Measurements from ENCODE around the gene FLYWCH1.

FLYWCH1 gene

DNA sequence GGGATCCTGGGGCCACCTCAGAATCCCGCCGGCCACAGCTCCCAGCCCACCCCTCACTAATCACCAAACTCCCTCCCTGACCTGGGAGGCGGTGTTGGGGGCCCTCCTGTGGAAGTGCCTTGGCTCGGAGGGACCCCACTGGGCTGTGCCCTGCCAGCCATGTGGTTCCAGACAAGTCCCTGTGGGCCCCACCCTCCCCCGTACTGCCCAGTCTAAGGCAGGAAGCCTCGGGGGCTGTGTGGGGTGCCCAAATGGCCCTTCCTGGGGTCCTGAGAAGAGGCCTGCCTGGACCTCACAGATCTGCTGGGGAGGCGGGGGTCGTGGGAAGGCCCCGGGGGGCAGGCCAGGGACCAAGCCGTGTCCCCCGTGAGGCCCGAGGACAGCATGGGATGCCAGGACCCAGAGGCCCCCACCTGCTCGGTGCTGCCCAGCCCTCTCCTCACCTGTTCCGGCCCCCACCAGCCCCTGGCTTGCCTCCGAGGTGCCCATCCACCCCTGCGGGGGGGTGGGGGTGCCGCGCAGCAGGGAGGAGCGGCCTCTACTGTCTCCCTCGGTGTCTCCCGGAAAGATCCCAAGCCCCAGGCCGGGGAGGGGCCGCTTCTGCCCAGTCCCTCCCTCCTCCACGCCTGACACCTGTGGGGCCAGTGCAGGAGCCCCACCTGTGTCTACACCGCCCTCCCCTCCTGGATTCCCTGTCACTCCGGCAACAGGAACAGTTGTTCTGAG lies 43.1 kb downstream of the FLYWCH1 start:
- no peak for DNase-seq

DNA sequence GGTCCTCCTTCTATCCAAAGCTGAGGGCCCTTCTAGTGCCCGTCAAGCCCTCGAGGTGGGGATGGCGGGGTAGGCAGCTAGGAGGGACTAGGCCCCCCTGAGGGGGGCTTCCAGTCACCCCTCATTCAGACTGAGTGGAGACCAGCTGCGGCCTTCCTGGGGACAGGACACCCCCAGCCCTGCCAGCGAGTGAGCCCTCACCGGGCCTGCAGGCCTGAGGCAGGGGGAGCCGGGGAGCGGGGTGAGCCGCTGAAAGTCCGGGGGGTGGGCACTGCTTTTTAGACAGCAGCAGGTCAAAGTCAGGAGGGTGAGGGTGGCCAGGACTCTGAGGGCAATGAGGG lies 43.7 kb downstream of the FLYWCH1 start:
- no peak for DNase-seq

DNA sequence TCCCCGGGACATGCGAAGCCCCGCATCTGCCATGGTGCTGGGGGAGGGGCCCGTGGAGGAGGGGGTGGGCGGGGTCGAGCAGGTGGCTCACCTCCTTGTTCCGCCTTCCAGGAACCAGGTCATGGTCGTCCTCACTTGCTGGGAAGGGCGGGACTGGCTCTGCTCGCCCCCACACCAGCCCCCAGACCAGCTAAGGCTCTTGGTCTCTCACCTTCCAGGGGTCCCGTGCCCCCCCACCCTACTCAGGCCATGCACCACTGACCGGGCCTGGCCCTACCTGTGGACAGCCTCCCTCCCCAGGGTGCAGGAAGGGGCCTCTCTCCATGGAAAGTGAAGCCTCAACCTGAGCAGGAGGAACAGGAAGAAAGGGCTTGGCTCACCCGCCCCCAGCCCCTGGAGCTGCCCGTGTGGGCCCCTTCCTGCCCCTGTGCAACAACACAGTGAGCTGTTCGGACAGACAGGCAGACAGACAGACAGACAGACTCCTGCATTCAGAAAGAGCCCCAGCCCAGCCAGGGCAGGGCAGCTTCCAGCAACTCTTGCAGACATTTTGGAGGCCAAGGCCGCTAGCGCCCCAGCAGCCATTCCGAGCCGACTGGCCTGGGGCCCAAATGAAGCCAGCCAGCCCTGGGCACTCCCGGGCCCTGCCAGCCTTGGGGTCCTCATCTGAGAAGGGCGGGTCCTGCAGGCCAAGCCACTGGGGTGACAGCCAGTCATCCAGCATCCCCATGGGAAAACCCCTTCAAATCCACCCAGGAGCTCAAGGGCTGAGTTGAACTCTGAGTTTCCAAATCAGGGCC lies 44.2 kb downstream of the FLYWCH1 start:
- peak in 1 of 2 donors; percentile 53 for DNase-seq

DNA sequence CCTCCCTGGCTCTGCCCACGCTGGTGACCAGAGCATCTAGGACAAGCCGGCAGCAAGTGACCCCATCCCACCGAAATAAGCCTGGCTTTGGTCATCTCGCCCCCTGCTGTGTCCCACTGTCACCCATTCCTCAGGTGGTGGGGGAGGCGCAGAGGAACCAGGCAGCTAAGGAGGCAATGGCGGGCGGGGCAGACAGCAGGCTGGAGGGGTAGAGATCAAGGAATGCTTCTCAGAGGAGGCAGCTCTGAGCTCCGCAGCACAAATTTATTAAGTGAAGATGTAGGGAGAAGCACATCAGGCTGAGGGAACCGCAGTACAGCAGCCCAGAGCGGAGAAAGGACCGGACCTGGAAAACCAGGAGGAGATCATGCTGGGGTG lies 44.8 kb downstream of the FLYWCH1 start:
- no peak for DNase-seq

DNA sequence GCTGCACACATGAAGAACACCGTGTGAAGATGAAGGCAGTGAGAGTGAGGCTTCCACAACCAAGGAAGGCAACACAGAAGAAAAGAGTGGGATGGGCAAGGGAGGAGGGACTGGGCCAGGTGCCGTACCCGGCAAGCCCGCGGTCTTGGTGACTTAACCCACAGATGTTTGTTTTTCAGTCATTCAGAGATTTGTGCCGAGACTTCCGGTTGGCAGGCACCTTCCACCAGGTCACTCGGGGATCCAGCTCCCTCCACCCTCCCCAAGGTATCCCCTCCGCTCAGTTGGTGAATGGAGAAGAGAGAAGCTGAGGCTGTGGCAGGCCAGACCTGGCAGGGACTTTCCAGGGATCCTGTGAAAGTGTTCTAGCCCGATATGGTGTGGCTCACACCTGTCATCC lies 47.5 kb downstream of the FLYWCH1 start:
- no peak for DNase-seq

DNA sequence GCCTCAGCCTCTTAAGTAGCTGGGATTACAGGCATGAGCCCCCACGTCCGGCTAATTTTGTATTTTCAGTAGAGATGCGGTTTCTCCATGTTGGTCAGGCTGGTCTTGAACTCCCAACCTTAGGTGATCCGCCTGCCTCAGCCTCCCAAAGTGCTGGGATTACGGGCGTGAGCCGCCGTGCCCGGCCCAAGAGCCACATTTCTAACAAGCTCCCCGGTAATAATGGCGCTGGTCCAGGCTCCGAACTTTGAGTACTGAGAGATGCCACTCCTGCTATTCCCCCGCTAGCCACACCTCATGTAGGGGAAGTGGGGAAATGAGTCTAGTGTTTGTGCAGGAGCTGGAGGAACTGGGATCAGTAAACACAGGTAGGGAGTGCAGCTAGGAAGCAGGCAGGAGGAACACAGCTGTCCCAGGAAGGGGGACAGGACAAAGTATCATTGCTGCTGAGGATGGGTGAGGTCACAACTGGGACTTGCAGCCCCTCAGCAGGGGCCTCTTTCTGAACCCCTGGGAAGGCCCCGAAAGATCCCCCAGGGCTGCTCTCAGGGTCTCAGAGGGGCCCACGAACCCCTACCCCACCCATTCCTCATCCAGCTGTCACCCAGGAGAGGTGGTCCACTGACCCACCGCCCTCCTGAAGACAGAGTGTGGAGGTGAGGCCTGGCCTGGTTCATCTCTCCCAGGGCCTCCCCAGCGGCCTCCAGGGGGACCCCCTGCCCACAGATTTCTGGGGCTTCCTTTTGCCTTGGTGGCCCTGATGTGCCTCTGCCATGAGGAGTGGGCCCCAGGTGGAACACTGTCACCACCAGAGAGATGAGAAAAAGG lies 48.7 kb downstream of the FLYWCH1 start:
- no peak for DNase-seq

DNA sequence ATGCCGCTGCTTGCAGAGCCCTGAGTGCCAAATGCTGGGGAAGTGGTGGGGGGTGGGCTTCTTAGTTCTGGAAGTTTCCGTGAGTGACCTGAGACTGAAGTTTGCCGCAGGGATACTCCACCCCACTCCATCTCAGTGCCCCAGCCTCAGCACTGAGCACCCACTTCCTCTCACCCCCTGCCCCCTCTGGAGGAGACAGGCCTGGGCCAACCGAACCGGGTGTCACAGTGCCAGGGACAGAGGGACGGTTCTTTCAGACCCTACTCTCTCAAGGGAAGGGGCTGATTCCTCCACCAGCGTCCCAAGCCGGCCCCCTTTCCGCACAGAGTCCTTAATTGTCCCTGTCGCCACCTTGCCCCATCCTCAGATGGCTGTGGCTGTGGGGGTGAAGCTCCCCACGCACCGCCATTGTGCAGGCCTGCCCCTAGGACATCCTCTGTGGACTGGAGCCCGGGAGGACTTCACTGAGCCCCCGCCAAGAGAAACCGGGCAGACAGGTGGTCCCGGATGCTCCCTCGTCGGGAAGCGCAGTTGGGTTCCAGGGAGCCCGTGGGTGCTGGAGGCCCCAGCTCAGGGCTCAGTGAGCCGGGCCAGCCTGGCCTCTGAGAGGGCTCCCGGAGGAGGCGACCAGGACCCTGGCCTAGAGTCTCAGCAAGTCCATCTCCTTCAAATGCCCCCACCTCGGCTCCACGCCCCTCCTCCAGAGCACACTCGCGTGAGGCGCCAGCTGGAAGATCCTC lies 50.8 kb downstream of the FLYWCH1 start:
- DNase-seq, result no peak

DNA sequence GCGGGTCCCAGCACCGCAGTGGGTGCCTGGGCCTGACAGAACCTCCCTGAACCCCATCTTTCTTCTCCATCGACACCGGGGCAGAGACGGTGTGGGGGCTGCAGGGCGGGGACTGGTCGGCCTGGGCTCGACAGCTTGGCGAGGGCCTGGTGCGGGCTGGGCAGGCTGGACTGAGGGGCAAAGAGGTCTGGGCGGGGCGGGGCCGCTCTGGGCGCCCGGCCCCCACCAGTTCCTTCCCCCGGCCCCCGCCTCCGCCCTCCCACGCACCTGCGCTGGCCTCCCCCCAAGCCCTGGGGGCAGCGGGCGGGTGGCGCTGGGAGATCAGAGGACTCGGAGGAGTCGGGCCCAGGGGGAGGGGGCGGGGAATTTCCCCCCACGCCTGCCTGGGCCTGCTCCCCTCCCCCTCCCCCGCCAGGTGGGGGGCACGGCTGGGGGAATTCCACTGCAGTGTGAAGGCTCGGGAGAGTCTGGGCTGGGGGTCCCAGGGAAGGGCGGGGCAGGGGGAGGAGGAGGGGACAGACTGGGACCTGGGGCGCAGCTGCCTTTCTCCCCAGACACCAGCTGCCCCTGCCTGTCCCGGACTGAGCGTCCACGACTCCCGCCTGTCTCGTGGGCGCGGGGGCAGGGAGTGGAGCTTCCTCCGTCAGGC lies 51.5 kb downstream of the FLYWCH1 start:
- DNase-seq, result peak in 1 of 2 donors; percentile 10

DNA sequence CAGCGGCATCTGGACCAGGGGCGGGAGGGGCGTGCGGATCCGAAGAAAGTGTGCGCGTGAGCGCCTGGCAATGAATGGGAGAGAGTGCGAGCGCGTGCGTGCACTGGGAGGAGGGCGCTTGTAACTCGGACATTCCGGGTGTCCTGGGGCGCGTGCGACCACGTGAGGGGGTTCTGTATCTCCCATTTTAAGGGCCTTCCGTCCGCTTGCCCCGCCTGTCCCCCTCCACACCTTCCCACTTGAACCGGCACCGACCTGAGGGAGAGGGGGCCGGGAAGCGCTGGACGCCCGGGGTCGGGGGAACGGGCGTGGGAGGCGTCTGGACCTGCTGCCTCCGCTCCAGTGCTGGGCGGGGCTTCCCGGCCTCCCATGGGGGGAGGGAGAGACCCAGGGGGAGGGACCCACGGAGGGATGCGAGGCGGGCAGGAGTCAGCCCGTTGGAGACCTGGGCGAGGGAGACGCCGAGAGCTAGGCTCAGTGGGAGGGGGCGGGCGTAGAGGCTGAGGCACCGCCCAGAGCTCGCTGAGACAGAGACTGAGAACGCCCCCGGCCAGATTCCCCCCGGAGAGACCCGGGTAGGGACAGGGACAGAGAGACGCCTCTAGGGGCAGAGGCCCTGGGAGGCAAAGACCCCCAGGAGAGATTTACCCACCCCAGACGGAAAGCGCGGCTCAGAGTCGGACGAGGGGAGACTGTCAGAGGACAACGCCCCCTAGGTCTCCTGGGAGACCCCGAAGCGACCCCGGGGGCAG lies 52.2 kb downstream of the FLYWCH1 start, which contains the start of gene KREMEN2:
Gene KREMEN2 (plus strand): TSS at position 553 of the 752 bp plus-strand sequence. CDS start 246 bp downstream, outside the sequence.
- DNase-seq, result peak in 1 of 2 donors; percentile 50

DNA sequence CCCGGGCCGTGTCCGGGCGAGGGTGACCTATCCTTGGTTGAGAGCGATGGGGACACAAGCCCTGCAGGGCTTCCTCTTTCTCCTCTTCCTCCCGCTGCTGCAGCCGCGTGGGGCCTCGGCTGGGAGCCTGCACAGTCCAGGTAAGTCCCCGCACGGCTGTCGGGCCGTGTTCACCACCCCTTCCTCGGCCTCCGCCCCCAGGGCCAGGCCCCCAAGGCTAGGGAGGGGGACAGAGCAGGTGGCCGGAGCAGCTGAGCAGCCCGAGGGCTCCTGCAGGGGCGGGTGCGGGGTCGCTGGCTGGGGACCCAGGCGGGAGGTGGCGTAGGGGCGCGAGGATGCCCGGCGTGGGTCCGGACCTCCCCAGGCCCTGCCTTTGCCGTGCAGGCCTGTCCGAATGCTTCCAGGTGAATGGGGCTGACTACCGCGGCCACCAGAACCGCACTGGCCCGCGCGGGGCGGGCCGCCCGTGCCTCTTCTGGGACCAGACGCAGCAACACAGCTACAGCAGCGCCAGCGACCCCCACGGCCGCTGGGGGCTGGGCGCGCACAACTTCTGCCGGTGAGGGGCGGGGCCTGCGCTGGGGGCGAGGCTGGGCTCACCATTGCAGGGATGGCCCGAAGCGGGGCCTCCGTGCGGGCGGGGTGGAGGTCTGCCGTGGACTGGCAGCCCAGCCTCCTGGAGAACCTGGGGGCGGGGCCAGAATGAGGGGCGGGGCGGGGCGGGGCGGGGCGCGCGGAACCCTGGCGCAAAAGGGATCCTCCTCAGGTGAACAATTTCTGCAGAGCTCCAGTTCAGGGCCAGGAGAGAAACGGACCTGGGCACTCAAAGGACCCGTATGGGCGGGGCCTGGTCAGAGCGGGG lies 53.0 kb downstream of the FLYWCH1 start:
- DNase-seq, result peak; percentile 18 to 36

DNA sequence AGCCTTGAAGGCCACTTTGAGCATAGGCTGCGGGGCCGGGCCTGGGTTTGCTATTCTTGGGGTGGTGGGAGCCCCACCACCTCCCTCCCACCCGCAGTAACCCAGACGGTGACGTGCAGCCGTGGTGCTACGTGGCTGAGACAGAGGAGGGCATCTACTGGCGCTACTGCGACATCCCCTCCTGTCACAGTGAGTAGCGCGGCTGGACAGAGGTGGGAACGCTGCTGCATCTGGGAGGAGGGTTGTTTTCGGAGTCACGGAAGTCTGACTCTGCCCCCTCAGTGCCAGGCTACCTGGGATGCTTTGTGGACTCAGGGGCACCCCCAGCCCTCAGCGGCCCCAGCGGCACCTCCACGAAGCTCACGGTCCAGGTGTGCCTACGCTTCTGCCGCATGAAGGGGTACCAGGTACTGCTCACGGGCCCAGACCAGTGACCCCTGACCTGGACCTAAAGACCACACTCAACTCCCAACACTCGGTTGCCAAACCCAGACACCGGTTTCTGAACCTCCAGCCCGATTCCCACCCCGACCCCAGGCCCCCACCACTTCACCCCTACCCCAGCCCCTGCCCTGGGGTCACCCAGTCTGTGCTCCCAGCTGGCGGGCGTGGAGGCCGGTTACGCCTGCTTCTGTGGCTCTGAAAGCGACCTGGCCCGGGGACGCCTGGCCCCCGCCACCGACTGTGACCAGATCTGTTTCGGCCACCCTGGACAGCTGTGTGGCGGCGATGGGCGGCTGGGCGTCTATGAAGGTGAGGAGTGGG lies 54.5 kb downstream of the FLYWCH1 start:
- DNase-seq, result no peak

DNA sequence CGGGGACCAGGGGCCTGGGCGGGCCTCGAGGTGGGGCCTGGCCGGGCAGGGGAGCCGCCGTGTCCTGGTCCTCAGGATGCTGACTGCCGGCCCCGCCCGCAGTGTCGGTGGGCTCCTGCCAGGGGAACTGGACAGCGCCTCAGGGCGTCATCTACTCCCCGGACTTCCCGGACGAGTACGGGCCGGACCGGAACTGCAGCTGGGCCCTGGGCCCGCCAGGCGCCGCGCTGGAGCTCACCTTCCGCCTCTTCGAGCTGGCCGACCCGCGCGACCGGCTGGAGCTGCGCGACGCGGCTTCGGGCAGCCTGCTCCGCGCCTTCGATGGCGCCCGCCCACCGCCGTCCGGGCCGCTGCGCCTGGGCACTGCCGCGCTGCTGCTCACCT lies 55.1 kb downstream of the FLYWCH1 start:
- peak in 1 of 2 donors; percentile 24 for DNase-seq

DNA sequence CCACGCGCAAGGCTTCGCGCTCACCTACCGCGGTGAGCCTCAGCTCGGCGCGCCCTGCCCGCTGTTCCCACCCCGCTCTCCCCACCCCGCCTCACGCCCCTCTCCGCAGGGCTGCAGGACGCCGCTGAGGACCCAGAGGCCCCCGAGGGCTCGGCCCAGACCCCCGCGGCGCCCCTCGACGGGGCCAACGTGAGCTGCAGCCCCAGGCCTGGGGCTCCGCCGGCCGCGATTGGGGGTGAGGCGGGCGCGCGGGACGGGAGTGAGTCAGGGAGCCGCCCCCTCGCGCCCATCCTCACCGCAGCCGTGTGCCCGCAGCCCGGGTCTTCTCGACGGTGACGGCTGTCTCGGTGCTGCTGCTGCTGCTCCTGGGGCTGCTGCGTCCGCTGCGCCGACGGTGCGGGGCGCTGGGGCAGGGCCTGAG lies 55.5 kb downstream of the FLYWCH1 start:
- DNase-seq, result no peak

DNA sequence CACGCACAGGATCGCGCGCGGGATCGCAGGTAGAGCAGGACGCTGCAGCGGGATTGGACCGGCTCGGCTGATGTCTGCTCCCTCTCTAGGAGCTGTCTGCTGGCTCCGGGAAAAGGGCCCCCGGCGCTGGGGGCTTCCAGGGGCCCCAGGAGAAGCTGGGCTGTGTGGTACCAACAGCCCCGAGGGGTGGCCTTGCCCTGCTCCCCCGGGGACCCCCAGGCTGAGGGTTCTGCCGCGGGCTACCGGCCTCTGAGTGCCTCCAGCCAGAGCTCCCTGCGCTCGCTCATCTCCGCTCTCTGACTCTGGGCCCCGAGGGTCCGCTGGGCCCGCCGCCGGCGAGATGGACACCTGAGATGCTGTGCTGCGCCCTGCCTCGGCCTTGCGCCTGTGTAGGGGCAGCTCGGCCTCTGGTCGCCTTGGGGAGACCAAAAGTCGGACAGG lies 56.0 kb downstream of the FLYWCH1 start:
- no peak for DNase-seq

DNA sequence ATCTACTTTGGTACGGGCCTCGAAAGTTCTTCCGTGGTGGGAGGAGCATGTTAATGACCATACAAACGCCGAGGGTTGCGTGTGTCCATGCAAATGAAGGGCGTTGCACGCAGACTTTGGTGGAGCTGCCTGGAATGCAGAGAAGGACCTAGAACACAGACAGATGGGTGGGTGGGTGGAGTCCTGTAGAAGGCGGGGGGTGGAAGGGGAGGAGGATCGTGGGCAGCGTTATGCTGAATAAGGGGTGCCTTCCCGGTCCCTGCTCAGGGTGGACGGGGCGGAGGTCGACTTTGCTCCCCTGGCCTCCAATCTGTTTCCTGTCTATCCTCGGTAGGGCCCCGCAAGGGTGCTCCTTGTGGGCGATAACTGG lies 56.6 kb downstream of the FLYWCH1 start:
- peak; percentile 31 to 46 for DNase-seq

DNA sequence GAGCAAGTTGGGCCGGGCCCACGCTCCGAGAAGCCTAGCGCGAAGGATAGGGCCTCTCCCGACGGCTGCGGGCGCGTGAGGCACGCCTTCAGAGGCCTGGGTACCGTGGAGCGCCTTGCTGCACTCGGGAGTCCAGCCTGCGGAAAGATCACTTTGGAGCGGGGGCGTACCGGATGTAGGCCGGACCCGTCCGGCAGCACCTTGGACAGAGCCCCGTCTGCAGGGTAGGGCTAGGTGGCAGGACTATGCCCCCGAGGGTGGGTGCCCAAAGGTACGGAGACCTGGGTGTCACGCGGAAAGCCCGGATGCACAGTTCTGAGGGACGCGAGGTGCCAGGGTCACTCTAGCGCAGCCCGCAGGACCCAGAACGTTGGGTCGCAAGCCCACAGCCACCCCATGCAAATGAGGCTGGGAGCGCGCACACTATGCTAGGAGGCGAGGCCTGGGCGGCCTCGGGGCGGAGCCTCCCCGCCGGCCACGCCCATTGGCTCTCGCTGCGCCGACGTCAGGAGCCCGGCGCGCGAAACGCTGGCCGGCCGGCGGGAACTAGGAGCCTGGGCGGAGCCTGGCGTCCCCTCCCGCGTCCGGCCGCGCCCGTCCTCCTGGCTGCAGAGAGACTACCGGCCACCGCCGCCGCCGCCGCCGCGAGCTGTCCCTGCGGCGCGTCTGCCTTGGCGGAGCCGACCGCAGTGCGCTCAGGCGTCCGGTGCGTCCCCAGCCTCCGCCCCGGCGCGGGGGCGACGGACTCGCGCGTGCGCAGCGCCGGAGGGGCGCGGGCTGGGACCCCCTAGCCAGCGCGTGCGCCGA lies 57.2 kb downstream of the FLYWCH1 start, which contains the start of gene PAQR4:
Gene PAQR4 (plus strand): TSS at position 611 of the 807 bp plus-strand sequence. CDS start 327 bp downstream, outside the sequence.
- peak; percentile 94 to 96 for DNase-seq

DNA sequence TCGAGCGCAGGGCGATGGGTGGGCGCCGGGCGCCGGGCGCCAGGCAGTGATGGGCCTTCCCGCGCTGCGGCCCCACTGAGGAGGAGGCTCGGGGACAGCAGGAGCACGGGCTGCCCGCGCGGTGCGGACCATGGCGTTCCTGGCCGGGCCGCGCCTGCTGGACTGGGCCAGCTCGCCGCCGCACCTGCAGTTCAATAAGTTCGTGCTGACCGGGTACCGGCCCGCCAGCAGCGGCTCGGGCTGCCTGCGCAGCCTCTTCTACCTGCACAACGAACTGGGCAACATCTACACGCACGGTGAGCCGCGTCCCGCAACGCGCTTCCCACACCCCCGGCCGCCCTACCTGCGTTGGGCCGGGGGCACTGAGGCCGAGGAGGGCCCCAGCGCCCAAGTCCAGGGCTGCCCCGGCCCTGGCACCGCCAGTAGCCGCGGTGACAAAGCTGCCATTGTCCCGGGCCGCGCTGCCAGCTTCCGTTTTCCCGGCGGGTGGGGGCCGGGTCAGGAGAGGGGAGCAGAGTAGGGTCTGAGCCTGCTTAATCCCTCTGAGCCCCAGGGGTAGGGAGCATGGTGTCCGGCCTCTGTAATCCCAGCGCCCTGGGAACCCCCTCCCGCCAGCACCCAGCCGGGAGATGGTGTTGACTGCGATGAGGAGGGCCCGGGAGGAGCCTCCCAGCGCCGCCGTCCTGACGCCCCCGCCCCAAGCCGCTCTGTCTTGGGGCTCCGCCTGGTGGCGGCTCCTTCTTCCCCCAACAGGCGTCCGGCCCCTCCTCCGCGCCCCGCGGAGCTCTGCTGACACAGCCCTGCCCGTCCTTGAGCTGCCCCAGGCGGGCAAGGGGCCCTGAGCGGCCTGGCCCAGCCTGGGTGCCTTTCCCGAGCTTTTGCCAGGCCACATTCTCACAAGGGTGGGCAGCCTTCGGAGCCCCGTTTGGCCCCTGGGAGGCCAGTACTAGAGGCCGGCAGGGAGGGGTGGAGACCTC lies 58.1 kb downstream of the FLYWCH1 start:
- DNase-seq, result peak; percentile 78 to 89

All from inflammatory macrophage (primary cell).